GM19025 (cell line): ENCODE data around the gene TASL.
A peak's percentile ranks its signal among the peaks of the same experiment; 100 is the strongest.
"Not testable (repeated sequence)": the region's sequence is repeated elsewhere in the genome, so short reads cannot be mapped to it uniquely, and the experiment has no call there.

ENCODE experiments used
- ATAC-seq: cut with Tn5 transposase; IDR thresholded peaks from one replicate; pipeline ENCODE4 v1.9.1; 2021; ENCODE audit warnings: mild to moderate bottlenecking, low read depth, moderate library complexity; ENCODE audit not compliant: unreplicated experiment

The TASL gene

DNA sequence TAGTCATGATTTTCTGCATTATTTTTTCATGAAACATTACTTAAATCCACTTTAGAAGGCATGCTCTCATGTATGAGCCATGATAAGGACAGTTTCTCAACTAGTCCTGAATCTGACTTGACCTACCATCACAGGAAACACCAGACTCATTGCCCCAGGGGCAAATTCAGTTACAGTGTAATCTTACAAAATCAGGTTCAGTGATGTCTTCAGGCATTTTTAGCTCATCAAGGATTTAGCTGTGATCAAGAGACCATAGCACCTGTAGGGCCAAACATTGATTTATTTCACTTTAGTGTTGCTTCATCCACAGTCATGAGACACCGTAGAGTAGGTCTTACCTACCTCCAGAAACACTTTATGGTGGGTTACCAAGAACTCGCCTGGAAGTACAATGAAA lies 3.1 kb upstream of the TASL start:
- no peak for ATAC-seq

- ATAC-seq: no peak
Observed at GRCh38 chrX:30576881-30577280, 685 bp downstream of the TASL start.

- ATAC-seq: no peak
Observed at GRCh38 chrX:30573125-30573524, 4.4 kb downstream of the TASL start.

DNA sequence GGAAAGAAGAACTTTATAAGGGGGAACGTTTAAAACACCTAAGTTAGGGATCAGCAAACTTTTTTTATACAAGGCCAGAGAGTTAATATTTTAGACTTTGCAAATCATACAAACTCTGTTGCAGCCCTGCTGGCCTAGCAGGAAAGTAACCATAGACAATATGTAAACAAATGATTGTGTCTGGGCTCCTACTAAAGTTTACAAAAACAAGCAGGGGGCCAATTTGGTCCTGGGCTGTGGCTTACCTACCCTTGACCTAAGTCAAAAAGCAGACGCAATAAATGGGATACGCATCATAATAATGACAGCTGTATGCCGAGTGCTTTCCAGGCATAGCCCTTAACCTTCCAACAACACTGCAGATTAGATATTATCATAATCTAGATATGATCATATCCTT lies 4.9 kb downstream of the TASL start:
- no peak for ATAC-seq

DNA sequence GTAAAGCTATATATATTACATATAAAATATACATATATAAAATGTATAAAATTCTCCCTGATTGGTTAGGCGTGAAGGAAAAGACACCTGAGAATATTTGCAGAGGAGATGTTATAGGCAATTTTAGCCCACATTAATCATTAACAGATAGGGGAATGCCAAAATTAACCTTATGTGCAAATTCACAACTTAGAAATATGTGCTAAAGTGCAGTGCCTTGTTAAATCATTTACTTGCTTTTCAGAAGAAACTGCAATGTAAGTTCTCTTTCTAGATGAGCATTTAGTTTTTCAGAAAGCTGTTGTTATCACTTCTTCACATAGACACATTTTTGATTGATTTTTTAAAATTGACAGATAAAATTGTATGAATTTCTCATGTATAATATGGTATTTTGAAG lies 5.6 kb downstream of the TASL start:
- peak; percentile 44 for ATAC-seq

GRCh38 chrX:30570505-30570904 lies 7.1 kb downstream of the TASL start:
- no peak for ATAC-seq

- ATAC-seq: peak; percentile 55
Observed at GRCh38 chrX:30568136-30568535, 9.4 kb downstream of the TASL start.

- ATAC-seq: not testable (repeated sequence)
Observed at GRCh38 chrX:30563070-30563469, 14.5 kb downstream of the TASL start.

GRCh38 chrX:30561191-30561590 lies 16.4 kb downstream of the TASL start:
- no peak for ATAC-seq

DNA sequence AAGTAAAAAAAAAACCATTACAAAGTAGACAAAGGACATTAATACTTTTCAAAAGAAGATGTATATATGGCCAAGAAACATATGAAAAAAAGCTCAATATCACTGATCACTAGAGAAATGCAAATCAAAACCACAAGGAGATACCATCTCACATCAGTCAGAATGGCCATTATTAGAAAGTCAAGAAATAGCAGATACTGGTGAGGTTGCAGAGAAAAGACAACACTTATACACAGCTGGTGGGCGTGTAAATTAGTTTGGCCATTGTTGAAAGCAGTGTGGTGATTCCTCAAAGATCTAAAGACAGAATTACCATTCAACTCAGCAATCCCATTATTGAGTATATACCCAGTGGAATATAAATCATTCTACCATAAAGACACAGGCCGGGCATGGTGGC lies 39.3 kb downstream of the TASL start:
- no peak for ATAC-seq

DNA sequence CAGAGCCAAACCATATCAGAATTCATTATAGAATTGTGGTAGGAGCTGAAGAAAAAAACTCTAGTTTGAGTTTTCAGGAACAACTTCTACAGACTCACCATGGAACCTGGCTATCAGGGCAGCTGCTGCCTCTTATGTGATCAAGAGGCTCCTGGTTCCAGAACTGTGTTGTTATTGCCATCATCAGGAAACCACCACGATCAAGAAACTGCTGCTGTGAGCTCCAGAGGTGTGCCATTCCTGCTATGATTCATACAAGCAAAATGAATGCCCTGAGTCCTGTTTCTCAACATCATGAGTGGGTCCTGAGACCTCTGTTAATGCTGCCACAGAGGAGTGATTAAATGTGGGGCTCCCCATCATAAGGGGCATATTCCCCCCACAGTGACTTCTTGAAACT lies 43.7 kb downstream of the TASL start:
- no peak for ATAC-seq

- no peak for ATAC-seq
Observed at GRCh38 chrX:30533266-30533665, 44.3 kb downstream of the TASL start.

DNA sequence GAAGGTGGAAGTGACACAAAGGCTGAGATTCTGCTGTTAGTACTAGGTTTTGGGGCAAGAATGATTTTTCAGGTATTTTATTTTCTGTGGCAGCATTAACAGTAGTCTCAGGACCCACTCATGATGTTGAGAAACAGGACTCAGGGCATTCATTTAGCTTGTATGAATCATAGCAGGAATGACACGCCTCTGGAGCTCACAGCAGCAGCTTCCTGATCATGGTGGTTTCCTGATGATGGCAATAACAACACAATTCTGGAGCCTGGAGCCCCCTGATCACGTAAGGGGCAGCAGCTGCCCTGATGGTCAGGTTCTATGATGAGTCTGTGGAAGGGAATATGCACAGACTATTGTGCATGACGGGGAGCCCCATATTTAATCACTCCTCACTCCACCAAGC lies 47.0 kb downstream of the TASL start:
- ATAC-seq: no peak

DNA sequence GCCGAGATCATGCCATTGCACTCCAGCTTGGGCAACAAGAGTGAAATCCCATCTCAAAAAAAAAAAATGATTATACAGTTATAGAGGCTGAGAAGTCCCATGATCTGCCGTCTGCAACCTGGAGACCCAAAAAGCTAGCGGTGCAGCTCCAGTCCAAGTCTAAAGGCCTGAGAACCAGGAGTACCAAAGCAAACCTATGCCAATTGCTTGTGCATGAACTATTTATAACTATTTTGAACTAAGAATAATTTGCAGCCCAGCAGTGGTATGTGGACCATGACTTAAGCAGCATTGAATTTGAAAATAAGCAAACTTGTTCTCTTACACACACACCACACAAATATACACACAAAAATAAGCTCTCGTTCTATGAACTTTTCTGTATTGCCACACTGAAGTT lies 51.8 kb downstream of the TASL start:
- ATAC-seq: no peak

GRCh38 chrX:30521440-30522182 lies 56.0 kb downstream of the TASL start:
- no peak for ATAC-seq

DNA sequence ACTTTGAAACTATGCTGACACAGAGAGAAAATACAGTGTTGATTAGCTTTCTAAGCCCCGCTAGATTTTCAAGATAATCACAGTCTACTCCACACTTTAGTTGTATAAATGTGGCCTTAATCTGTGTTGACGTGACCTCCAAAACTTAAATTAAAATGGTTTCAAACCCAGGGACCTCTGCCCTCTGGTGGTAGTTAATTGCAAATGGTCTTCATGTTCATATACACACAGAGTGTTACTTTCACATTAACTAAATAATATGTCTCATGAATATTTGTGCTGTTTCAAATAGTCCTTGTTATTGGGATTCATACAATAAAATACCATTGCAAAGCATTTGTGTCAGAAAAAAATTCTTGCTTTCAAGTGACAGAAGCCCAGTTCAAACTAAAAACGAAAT lies 64.3 kb downstream of the TASL start:
- no peak for ATAC-seq
